Tibial artery (tissue), 4 donors: Measurements from ENCODE around the gene CHTOP.

Source experiments
- DNase-seq, 2 donors: peaks; one replicate each; pipeline ENCODE4 v3.0.0-alpha.2; 2019
- H3K27ac ChIP-seq, 2 donors: fragments of 200-600 bp; sonication (generic) in 1 of 2; 1 replicate in 1 of 2; 2 replicates in 1 of 2; pipeline ENCODE4 v1.5.1; 2018 to 2019; ENCODE audit warnings: mild to moderate bottlenecking in 1 of 2
- H3K27me3 ChIP-seq, 2 donors: fragments of 200-600 bp; sonication (generic) in 1 of 2; one replicate each; pipeline versions ENCODE4 v1.5.1 to v1.6.0; 2016 to 2019
- H3K36me3 ChIP-seq, 3 donors: fragments of 200-600 bp; sonication (generic) in 2 of 3; one replicate each; pipeline ENCODE4 v1.5.1; 2016 to 2019; ENCODE audit warnings: mild to moderate bottlenecking in 2 of 3
- H3K4me1 ChIP-seq, 4 donors: fragments of 200-600 bp; sonication (generic) in 2 of 4; 1 replicate in 3 of 4; 2 replicates in 1 of 4; pipeline ENCODE4 v1.5.1; 2016 to 2019
- H3K4me3 ChIP-seq, 2 donors: fragments of 200-600 bp; sonication (generic) in 1 of 2; 1 replicate in 1 of 2; 2 replicates in 1 of 2; pipeline ENCODE4 v1.5.1; 2018 to 2019; ENCODE audit warnings: mild to moderate bottlenecking in 2 of 2
- H3K9me3 ChIP-seq, 3 donors: fragments of 200-600 bp; sonication (generic) in 1 of 3; one replicate each; pipeline ENCODE4 v1.5.1; 2016 to 2019
- intact Hi-C: fragments of 100-400 bp; cut with DNase I; formaldehyde crosslinking; loops from one replicate; pipeline ENCODE4 v1.15.0; 2023; ENCODE audit warnings: low total_unique reads
- TF ChIP-seq, protein P1 (sequence below), 2 experiments: fragments of 200-600 bp in 1 of 2; fragments of 450-650 bp in 1 of 2; IDR thresholded peaks; one replicate each; pipeline ENCODE4 v1.5.1; 2017 to 2019; ENCODE audit warnings: antibody characterized with exemption in 2 of 2, mild to moderate bottlenecking in 1 of 2, moderate library complexity in 1 of 2

The CHTOP gene

DNA sequence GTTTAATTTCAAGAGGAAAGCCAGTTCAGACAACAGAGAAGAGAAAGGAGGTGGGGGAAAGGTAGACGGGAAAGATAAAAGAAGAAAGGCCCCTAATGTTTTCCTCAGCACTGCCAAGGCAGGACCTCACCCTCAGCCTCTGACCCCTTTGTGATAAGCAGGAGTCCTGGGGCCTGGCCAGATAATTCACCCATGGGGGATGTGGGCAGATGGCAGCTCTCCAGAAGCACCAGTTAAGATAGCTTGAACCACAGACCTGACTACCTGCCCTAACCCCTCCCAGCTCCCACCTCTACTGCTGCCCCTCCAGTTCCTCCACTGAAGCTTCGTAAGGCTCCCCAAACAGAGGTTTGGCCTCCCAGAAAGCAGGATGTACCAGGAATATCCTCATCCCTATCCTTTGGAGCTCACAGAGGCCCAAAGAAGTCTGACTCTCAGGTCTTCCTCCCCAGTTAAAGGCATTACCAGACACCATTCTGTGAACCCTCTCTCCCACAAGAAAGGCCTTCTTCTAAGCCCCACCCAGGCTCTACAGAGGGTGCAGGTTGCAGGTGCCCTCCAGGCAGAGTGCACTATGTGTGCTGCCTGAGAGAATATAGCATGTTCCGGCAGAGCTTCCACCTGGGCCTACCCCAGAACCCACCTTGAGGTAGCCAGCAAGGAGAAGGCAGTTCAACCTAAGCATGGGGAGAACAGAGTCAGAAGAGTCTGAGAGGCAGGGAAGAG, 15.4 kb downstream of the CHTOP start:
- Histone ChIP-seq H3K36me3 (peaks cover 15 to 27% (median 25%) of the 10 kb centered on the region in 3 donors), H3K4me3 (no peak overlapping the region), H3K27me3 (no peaks in the 10 kb centered on the region), H3K27ac (no peak overlapping the region), H3K9me3 (no peaks in the 10 kb centered on the region), H3K4me1 (peaks cover 0 to 16% (median 5%) of the 10 kb centered on the region in 4 donors)
- DNase-seq, result peak in 1 of 2 donors; percentile 32
- intact Hi-C loops, result no loop called here
- TF ChIP-seq, protein P1, sequence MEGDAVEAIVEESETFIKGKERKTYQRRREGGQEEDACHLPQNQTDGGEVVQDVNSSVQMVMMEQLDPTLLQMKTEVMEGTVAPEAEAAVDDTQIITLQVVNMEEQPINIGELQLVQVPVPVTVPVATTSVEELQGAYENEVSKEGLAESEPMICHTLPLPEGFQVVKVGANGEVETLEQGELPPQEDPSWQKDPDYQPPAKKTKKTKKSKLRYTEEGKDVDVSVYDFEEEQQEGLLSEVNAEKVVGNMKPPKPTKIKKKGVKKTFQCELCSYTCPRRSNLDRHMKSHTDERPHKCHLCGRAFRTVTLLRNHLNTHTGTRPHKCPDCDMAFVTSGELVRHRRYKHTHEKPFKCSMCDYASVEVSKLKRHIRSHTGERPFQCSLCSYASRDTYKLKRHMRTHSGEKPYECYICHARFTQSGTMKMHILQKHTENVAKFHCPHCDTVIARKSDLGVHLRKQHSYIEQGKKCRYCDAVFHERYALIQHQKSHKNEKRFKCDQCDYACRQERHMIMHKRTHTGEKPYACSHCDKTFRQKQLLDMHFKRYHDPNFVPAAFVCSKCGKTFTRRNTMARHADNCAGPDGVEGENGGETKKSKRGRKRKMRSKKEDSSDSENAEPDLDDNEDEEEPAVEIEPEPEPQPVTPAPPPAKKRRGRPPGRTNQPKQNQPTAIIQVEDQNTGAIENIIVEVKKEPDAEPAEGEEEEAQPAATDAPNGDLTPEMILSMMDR (IDR thresholded peaks at IDR 0.05), result no peak

DNA sequence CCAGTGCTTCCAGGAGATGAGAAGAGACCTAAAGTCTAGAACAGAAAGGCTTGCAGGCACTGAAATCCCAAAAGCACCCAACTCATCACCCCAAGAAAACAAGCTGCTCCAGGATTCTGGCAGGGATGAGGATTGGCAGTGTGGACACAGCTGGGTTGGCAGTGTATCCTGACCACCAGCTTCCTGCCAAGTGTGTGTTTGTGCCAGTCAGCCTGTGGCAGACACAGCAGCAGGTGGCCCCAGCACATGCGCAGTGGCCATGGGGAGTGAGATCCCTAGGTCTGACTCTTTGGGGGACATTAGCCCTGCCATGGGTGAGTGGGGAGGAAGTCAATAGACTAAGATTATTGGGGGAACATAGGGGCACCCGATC, 16.0 kb downstream of the CHTOP start:
- intact Hi-C loops, result no loop called here
- DNase-seq, result peak in 1 of 2 donors; percentile 72
- TF ChIP-seq, protein P1 (IDR thresholded peaks at IDR 0.05), result no peak
- Histone ChIP-seq H3K27me3 (no peaks in the 10 kb centered on the region), H3K27ac (no peak overlapping the region), H3K4me1 (peaks cover 0 to 16% (median 5%) of the 10 kb centered on the region in 4 donors), H3K36me3 (peaks cover 11 to 22% (median 22%) of the 10 kb centered on the region in 3 donors), H3K9me3 (no peaks in the 10 kb centered on the region), H3K4me3 (no peak overlapping the region)

DNA sequence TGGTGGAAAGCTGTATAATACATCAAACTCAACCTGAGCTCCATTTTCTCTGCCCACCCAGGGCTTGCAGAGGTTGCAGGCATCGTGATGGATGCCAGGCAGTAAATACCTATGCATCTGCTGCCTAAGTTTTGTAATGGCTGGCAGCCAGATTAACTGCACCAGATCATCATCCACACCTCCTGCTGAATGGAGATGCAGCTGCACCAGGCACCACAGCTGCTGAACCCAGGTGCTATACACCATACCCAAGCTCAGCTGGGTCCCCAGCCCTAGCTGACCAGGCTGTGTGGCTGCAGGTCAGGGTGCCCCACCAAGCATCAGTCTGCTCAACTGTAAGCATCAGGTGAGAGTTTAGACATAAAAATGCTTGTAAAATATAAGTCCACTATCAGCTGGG, 17.9 kb downstream of the CHTOP start:
- Histone ChIP-seq H3K9me3 (no peaks in the 10 kb centered on the region), H3K36me3 (peaks cover 0 to 3% (median 3%) of the 10 kb centered on the region in 3 donors), H3K27ac (no peak overlapping the region), H3K4me3 (no peak overlapping the region), H3K27me3 (no peaks in the 10 kb centered on the region), H3K4me1 (peaks cover 0 to 16% (median 5%) of the 10 kb centered on the region in 4 donors)
- peak in 1 of 2 donors; percentile 48 for DNase-seq
- intact Hi-C loops, result no loop called here
- TF ChIP-seq, protein P1 (IDR thresholded peaks at IDR 0.05), result no peak

DNA sequence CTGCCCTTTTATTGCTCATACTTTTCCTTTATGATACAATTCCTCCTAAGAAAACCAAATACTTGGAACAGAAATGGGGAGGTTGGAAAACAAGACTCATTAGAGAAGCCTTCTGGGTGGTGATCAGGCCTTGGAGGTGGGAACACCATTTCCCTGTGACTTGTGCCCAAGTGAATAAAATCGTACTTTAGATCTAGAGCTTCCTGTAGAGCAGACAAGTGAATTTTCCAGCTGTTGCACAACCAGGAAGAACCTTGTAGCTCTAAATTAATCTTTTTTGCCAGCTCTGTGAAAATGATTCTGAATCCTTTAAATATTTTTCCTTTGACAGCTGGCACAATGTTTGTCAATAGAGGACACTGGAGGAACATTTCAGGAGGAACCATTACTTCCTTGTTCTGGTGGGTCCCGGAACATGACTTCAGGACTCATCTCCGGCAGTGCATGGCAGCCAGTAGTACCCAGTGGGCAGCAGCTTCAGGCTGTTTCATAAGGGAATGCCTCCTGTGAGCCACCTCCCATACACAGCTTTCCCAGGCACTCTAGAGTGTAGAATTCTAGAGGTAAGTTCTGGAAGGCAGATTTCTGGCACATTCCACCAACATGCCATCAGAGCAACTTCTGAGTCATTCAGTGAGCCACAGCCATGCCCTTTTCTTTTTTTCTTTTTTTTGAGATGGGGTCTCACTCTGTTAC, 19.1 kb downstream of the CHTOP start:
- no peak overlapping the region for H3K4me3 ChIP-seq
- H3K36me3 ChIP-seq, result no peaks in the 10 kb centered on the region
- TF ChIP-seq, protein P1 (IDR thresholded peaks at IDR 0.05), result no peak
- H3K9me3 ChIP-seq, result no peaks in the 10 kb centered on the region
- intact Hi-C loops, result no loop called here
- peak in 1 of 2 donors; percentile 61 for DNase-seq
- H3K27ac ChIP-seq, result peak overlapping the region in 1 of 2 donors; percentile 23
- no peaks in the 10 kb centered on the region for H3K27me3 ChIP-seq
- H3K4me1 ChIP-seq, result peaks cover 0 to 16% (median 5%) of the 10 kb centered on the region in 4 donors

DNA sequence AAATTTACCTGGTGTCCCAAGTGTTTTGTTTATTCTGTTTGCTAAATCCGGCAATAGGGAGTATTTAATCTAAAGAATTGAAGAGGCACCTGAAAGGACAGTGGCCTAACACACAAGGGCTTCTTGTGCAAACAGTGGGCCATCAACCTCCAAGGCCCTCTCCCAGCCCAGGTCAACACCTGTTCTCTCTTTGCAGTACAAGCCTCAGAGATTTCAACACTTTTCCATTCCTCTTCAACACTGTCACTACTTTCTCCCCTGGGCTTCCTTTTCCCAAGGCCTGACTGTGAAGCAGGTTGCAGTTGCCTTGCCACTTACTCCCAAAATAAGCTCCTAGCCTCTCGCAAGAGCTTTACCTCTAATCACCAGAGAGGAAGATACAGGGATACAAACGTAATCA, 21.5 kb downstream of the CHTOP start:
- peaks cover 4 to 13% (median 11%) of the 10 kb centered on the region in 4 donors for H3K4me1 ChIP-seq
- TF ChIP-seq, protein P1 (IDR thresholded peaks at IDR 0.05), result no peak
- H3K27ac ChIP-seq, result no peak overlapping the region
- H3K9me3 ChIP-seq, result no peaks in the 10 kb centered on the region
- DNase-seq, result peak in 1 of 2 donors; percentile 37
- intact Hi-C loops, result no loop called here
- peaks cover 0 to 6% (median 0%) of the 10 kb centered on the region in 3 donors for H3K36me3 ChIP-seq
- H3K4me3 ChIP-seq, result no peak overlapping the region
- no peaks in the 10 kb centered on the region for H3K27me3 ChIP-seq
